K562 (cell line): ENCODE data around the gene IRS2. TPM values are rescaled to one million over a fixed set of nuclear protein-coding genes. Genes with fewer than 3 reads are reported as not detected.

ENCODE experiments used
- ATAC-seq: fragments of 200-7000 bp; cut with Tn5 transposase; 3 replicates; pipeline ENCODE4 v1.9.1; 2020; ENCODE audit warnings: moderate library complexity
- BruUV-seq: library from RNA; stranded (reverse); fragments of 400-500 nt; replicated peaks from 2 replicates; lab custom pipeline; 2021; lab: Mats Ljungman, UMichigan
- CTCF ChIA-PET: fragments of 300-600 bp; formaldehyde crosslinking; extraction: SDS; loops from one replicate; lab custom pipeline; 2021; ENCODE audit warnings: low intra/inter-chr PET ratio; lab: Yijun Ruan, JAX
- POLR2A ChIA-PET: fragments of 300-600, 350-650 bp; sonication (Branson Sonifier 250); formaldehyde crosslinking; extraction: SDS; loops from one replicate; lab custom pipeline; 2021; ENCODE audit warnings: antibody characterized with exemption, inconsistent platforms; lab: Yijun Ruan, JAX
- DNase-seq, 4 experiments: peaks; one replicate each; pipeline versions ENCODE4 v3.0.0 to v3.0.0-alpha.2; 2011 to 2018; ENCODE audit warnings: low spot score in 3 of 4, mixed read lengths in 3 of 4; ENCODE audit errors: extremely low read depth in 1 of 4
- FAIRE-seq: peaks from 2 replicates; lab custom pipeline; 2011; peaks lifted over from hg19 to GRCh38; lab: Jason Lieb, UNC
- H2AFZ ChIP-seq: 2 replicates; pipeline ENCODE4 v1.6.0; 2011; ENCODE audit warnings: low read depth, low read length, control low read depth, inconsistent platforms
- H3K27ac ChIP-seq: fragments of 200-600 bp; 3 replicates; pipeline ENCODE4 v1.8.0; 2011; ENCODE audit warnings: low read depth, mild to moderate bottlenecking, control low read depth, inconsistent platforms, low read length, moderate library complexity, mixed read lengths; ENCODE audit errors: extremely low read depth
- H3K27me3 ChIP-seq, 2 experiments: fragments of 300-600 bp in 1 of 2; 2 replicates in 1 of 2; 3 replicates in 1 of 2; pipeline versions ENCODE4 v1.6.0 to v1.8.0; 2011; ENCODE audit warnings: inconsistent platforms in 2 of 2, low read length in 2 of 2, mild to moderate bottlenecking in 1 of 2, mixed read lengths in 1 of 2, moderate library complexity in 1 of 2; ENCODE audit not compliant: control insufficient read depth in 2 of 2, insufficient read depth in 2 of 2
- H3K36me3 ChIP-seq: fragments of 300-600 bp; 3 replicates; pipeline ENCODE4 v1.8.0; 2011; ENCODE audit warnings: mild to moderate bottlenecking, low read length, inconsistent platforms; ENCODE audit not compliant: control insufficient read depth, insufficient read depth
- H3K4me1 ChIP-seq, 2 experiments: fragments of 200-600 bp in 1 of 2; replicated peaks in 1 of 2; 2 replicates in 1 of 2; 3 replicates in 1 of 2; pipeline versions ENCODE4 v1.5.1 to v1.8.0; 2011; ENCODE audit warnings: inconsistent platforms in 2 of 2, low read length in 2 of 2, mild to moderate bottlenecking in 1 of 2, mixed read lengths in 1 of 2, moderate library complexity in 1 of 2; ENCODE audit not compliant: control insufficient read depth in 2 of 2, insufficient read depth in 2 of 2
- H3K4me2 ChIP-seq: 2 replicates; pipeline ENCODE4 v1.6.1; 2011; ENCODE audit warnings: low read length, control low read depth, inconsistent platforms, mixed read lengths; ENCODE audit not compliant: insufficient read depth
- H3K4me3 ChIP-seq: fragments of 200-600 bp; sonication (generic), shearing (Covaris generic); 2 replicates; pipeline ENCODE4 v1.5.1; 2016; ENCODE audit warnings: control low read depth, inconsistent platforms
- H3K79me2 ChIP-seq: fragments of 200-600 bp; 3 replicates; pipeline ENCODE4 v1.8.0; 2011; ENCODE audit warnings: low read length, inconsistent platforms; ENCODE audit not compliant: control insufficient read depth, insufficient read depth
- H3K9ac ChIP-seq, 2 experiments: 2 replicates each; pipeline versions ENCODE4 v1.6.0 to v1.6.1; 2011; ENCODE audit warnings: low read depth in 2 of 2, low read length in 2 of 2, control low read depth in 1 of 2, inconsistent platforms in 1 of 2, mild to moderate bottlenecking in 1 of 2, mixed read lengths in 1 of 2; ENCODE audit not compliant: insufficient read depth in 1 of 2
- H3K9me1 ChIP-seq: one replicate; pipeline ENCODE4 v1.6.0; 2011; ENCODE audit warnings: inconsistent platforms, mild to moderate bottlenecking, low read length, moderate library complexity; ENCODE audit not compliant: control insufficient read depth, insufficient read depth
- H3K9me3 ChIP-seq: replicated peaks from 2 replicates; pipeline ENCODE4 v1.5.1; 2011; ENCODE audit warnings: low read depth, low read length, inconsistent platforms; ENCODE audit not compliant: control insufficient read depth, insufficient read depth
- H4K20me1 ChIP-seq: replicated peaks from 2 replicates; pipeline ENCODE4 v1.6.1; 2011; ENCODE audit warnings: low read length, inconsistent platforms, mixed read lengths; ENCODE audit not compliant: control insufficient read depth, insufficient read depth
- DNMT1 ChIP-seq: fragments of 450-650 bp; IDR thresholded peaks from 2 replicates; pipeline ENCODE4 v1.6.1; 2016; ENCODE audit warnings: antibody characterized with exemption, mild to moderate bottlenecking
- ELF4 ChIP-seq: fragments of 450-650 bp; formaldehyde crosslinking; IDR thresholded peaks from 2 replicates; pipeline ENCODE4 v1.4.0; 2022; ENCODE audit warnings: missing genetic modification characterization
- HDAC6 ChIP-seq: IDR thresholded peaks from 2 replicates; pipeline ENCODE4 v1.6.1; 2012; ENCODE audit warnings: low read depth, mild to moderate bottlenecking, control low read depth, inconsistent platforms, low read length, moderate library complexity
- HNRNPK ChIP-seq: fragments of 200-400 bp; formaldehyde crosslinking; IDR thresholded peaks from one replicate; pipeline ENCODE4 v1.6.1; 2018; ENCODE audit warnings: mild to moderate bottlenecking, low read depth, low read length; ENCODE audit not compliant: poor library complexity, severe bottlenecking
- NFE2 ChIP-seq: IDR thresholded peaks from 2 replicates; pipeline ENCODE4 v1.6.1; 2014; ENCODE audit warnings: antibody characterized with exemption, low read depth
- PCBP1 ChIP-seq: fragments of 200-400 bp; formaldehyde crosslinking; IDR thresholded peaks from 2 replicates; pipeline ENCODE4 v1.6.1; 2018; ENCODE audit warnings: mild to moderate bottlenecking, low read depth, low read length; ENCODE audit not compliant: poor library complexity, severe bottlenecking
- PHF8 ChIP-seq: fragments of 200-600 bp; sonication (generic); IDR thresholded peaks from 2 replicates; pipeline ENCODE4 v1.6.1; 2012; ENCODE audit warnings: mixed run types, mild to moderate bottlenecking, inconsistent platforms, low read length, moderate library complexity, borderline replicate concordance
- XRCC4 ChIP-seq: IDR thresholded peaks from one replicate; pipeline ENCODE4 v1.6.1; 2011; ENCODE audit not compliant: insufficient read depth, insufficient read length; ENCODE audit errors: extremely low read depth
- XRCC5 ChIP-seq: fragments of 200-400 bp; formaldehyde crosslinking; IDR thresholded peaks from 2 replicates; pipeline ENCODE4 v1.6.1; 2017; ENCODE audit warnings: low read depth, mild to moderate bottlenecking, low read length
- WGBS: fragments of 100-300 bp; shearing (Covaris generic); methylation state at CpG from one replicate; pipeline ENCODE4 v1.1.6; 2016; ENCODE audit warnings: low coverage, mixed read lengths; ENCODE audit not compliant: insufficient coverage; ENCODE audit errors: missing lambda C conversion rate; 5-methylcytosine and 5-hydroxymethylcytosine counted together
- in situ Hi-C: fragments of 300-500 bp; cut with MboI; formaldehyde crosslinking; loops from 4 replicates; pipeline ENCODE4 v1.15.0; 2018; ENCODE audit warnings: inconsistent platforms, mixed read lengths
- intact Hi-C: fragments of 100-400 bp; cut with micrococcal nuclease; formaldehyde crosslinking; loops from 2 replicates; pipeline ENCODE4 v1.14.2; 2022
- polyA plus RNA-seq, 8 experiments: library from polyadenylated mRNA; depleted of rRNA in 4 of 8; stranded (reverse) in 5 of 8; unstranded in 3 of 8; fragments of >200 nt; fragmentation: Nextera tagmentation in 2 of 8; fragmentation: Illumina TruSeq in 1 of 8; extraction: Ambion mirVana in 2 of 8; extraction: Trizol in 1 of 8; gene quantifications; 2 replicates each; pipeline versions ENCODE4 v1.2.1 to v1.2.3, GENCODE V29; 2011 to 2014; ENCODE audit warnings: inconsistent platforms in 1 of 8, missing spikeins in 1 of 8
- total RNA-seq, 7 experiments: library from RNA; depleted of rRNA in 6 of 7; stranded (reverse); fragments of >200 nt in 6 of 7; fragmentation: Illumina TruSeq in 2 of 7; extraction: Trizol in 2 of 7; gene quantifications; 2 replicates each; pipeline versions ENCODE4 v1.2.1 to v1.2.3, GENCODE V29; 2011 to 2021; ENCODE audit warnings: low replicate concordance in 1 of 7
- TF ChIP-seq, protein P1 (sequence below): sonication (generic); formaldehyde crosslinking; IDR thresholded peaks from 2 replicates; pipeline ENCODE4 v1.8.0; 2023; ENCODE audit warnings: mild to moderate bottlenecking, missing genetic modification reagents

The IRS2 gene
- total and polyA plus RNA-seq, 9 of the 15 experiments (the other 6 are each of a cell fraction or from before 2014, with no cell fraction given), result 0.36 to 4.6 (median 0.63) TPM

DNA sequence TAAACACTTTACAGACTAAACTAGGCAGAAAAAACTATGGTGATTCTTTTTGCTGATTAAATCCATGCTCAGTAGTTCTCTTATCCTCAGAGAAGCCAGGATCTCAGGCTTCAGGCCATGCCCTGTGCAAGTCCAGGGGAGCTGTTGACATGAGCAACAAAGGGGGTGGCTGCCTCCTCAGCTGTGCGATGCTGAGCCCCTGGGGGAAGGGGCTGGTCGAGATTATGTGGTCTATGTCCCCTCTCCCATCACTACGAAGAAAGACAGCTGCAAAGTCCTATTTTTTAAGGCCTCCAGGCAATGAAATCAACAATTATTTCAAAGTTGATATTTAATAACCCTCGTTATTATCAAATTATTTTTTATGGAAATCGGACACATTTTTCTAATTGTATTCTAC is 37.0 kb downstream of the IRS2 start:
- H3K9me3 ChIP-seq, result no peaks in the 10 kb centered on the region
- no peaks in the 10 kb centered on the region for H3K36me3 ChIP-seq
- H2AFZ ChIP-seq, result no peak overlapping the region
- H3K9ac ChIP-seq, result no peak overlapping the region
- no peak overlapping the region for H3K4me2 ChIP-seq
- H4K20me1 ChIP-seq, result peaks cover 9% of the 10 kb centered on the region; the same call in 1 of the 2 replicates
- 5% methylated on average over 5 of the region's 5 CpGs for WGBS
- DNase-seq (no peak), FAIRE-seq (no peak), ATAC-seq (no peak)
- no peak overlapping the region for H3K27ac ChIP-seq
- intact Hi-C loops, result no loop called here
- BruUV-seq, result no TSS peak
- H3K4me3 ChIP-seq, result no peak overlapping the region
- in situ Hi-C loops, result no loop called here
- peaks cover 4% of the 10 kb centered on the region for H3K9me1 ChIP-seq
- ChIA-PET POLR2A (no interaction called here), CTCF (no interaction called here)
- H3K79me2 ChIP-seq, result no peaks in the 10 kb centered on the region
- TF ChIP-seq XRCC5 (no peak), HNRNPK (no peak), PHF8 (no peak), ELF4 (CRISPR knock-in tag) (no peak), DNMT1 (no peak), PCBP1 (no peak), NFE2 (no peak), HDAC6 (no peak), XRCC4 (no peak)
- TF ChIP-seq, protein P1, sequence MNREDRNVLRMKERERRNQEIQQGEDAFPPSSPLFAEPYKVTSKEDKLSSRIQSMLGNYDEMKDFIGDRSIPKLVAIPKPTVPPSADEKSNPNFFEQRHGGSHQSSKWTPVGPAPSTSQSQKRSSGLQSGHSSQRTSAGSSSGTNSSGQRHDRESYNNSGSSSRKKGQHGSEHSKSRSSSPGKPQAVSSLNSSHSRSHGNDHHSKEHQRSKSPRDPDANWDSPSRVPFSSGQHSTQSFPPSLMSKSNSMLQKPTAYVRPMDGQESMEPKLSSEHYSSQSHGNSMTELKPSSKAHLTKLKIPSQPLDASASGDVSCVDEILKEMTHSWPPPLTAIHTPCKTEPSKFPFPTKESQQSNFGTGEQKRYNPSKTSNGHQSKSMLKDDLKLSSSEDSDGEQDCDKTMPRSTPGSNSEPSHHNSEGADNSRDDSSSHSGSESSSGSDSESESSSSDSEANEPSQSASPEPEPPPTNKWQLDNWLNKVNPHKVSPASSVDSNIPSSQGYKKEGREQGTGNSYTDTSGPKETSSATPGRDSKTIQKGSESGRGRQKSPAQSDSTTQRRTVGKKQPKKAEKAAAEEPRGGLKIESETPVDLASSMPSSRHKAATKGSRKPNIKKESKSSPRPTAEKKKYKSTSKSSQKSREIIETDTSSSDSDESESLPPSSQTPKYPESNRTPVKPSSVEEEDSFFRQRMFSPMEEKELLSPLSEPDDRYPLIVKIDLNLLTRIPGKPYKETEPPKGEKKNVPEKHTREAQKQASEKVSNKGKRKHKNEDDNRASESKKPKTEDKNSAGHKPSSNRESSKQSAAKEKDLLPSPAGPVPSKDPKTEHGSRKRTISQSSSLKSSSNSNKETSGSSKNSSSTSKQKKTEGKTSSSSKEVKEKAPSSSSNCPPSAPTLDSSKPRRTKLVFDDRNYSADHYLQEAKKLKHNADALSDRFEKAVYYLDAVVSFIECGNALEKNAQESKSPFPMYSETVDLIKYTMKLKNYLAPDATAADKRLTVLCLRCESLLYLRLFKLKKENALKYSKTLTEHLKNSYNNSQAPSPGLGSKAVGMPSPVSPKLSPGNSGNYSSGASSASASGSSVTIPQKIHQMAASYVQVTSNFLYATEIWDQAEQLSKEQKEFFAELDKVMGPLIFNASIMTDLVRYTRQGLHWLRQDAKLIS, result no peak
- peaks cover 6 to 16% of the 10 kb centered on the region in 2 experiments; a peak in 4 of 5 replicates for H3K27me3 ChIP-seq
- H3K4me1 ChIP-seq, result peaks cover 14 to 22% of the 10 kb centered on the region in 2 experiments; a peak in 4 of 5 replicates
